Neutrophil (primary cell): ENCODE measurements around the gene KRT7.

ENCODE experiments used
- H3K27ac ChIP-seq: fragments of 200-600 bp; sonication (generic); 2 replicates; pipeline ENCODE4 v1.5.1; 2016; ENCODE audit warnings: mild to moderate bottlenecking, moderate library complexity
- H3K27me3 ChIP-seq: fragments of 200-600 bp; sonication (generic); 2 replicates; pipeline ENCODE4 v1.6.0; 2016; ENCODE audit warnings: mild to moderate bottlenecking
- H3K36me3 ChIP-seq: fragments of 200-600 bp; sonication (generic); 2 replicates; pipeline ENCODE4 v1.5.1; 2017
- H3K4me1 ChIP-seq, 2 experiments: fragments of 200-600 bp in 1 of 2; sonication (generic) in 1 of 2; 1 replicate in 1 of 2; 2 replicates in 1 of 2; pipeline versions ENCODE4 v1.5.1 to v1.6.1; 2013 to 2016; ENCODE audit warnings: low read depth in 1 of 2, low read length in 1 of 2, mild to moderate bottlenecking in 1 of 2, moderate library complexity in 1 of 2; ENCODE audit not compliant: control insufficient read depth in 1 of 2, insufficient read depth in 1 of 2
- H3K4me3 ChIP-seq, 2 experiments: fragments of 200-600 bp in 1 of 2; sonication (generic) in 1 of 2; 1 replicate in 1 of 2; 2 replicates in 1 of 2; pipeline ENCODE4 v1.5.1; 2013 to 2016; ENCODE audit warnings: low read depth in 1 of 2, low read length in 1 of 2, mild to moderate bottlenecking in 1 of 2, moderate library complexity in 1 of 2
- H3K9me3 ChIP-seq: fragments of 200-600 bp; sonication (generic); 2 replicates; pipeline ENCODE4 v1.5.1; 2016
- TF ChIP-seq, protein P1 (sequence below): fragments of 200-600 bp; sonication (generic); IDR thresholded peaks from 2 replicates; pipeline ENCODE4 v1.5.1; 2016; ENCODE audit warnings: antibody characterized with exemption

KRT7 gene

DNA sequence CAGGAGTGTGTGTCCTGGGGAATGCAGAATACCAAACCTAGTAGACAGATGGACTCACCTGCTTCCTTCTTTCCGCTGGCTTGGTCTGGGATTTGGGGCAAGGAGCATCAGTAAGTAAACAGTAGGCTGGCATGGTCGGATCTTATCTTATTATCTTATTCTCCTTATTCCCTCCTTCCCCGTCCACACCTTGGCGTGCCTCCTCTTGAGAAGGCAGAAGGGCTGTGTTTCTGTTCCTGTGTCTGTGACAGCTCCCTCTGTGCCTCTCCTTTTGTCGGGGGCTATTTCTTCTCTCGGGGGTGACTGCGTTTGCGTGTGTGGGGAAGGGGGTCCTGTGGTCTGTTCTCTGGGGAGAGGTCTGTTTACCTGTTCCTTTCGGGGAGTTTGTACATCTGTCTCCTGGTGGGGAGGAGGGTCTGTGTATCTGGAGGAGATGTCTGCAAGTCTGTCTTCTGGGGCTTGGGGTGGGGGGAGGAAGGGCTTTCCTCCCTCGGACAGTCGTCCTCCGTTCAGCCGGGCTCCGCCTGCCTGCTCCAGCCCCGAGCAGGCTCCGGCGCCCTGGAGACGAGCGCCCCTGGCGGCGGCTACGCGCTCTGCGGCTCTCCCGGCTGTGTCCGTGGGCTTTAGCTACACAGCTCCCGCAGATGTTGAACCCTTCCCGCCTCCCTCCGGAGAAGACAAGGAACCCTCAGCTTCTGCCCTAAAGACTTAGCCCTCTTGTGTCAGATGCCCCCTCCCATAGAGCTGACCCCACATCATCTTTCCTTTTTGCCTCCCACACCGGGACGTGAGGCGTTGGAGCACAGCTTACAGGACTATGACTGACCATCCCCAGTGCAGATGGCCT lies 45.8 kb downstream of the KRT7 start:
- TF ChIP-seq, protein P1, sequence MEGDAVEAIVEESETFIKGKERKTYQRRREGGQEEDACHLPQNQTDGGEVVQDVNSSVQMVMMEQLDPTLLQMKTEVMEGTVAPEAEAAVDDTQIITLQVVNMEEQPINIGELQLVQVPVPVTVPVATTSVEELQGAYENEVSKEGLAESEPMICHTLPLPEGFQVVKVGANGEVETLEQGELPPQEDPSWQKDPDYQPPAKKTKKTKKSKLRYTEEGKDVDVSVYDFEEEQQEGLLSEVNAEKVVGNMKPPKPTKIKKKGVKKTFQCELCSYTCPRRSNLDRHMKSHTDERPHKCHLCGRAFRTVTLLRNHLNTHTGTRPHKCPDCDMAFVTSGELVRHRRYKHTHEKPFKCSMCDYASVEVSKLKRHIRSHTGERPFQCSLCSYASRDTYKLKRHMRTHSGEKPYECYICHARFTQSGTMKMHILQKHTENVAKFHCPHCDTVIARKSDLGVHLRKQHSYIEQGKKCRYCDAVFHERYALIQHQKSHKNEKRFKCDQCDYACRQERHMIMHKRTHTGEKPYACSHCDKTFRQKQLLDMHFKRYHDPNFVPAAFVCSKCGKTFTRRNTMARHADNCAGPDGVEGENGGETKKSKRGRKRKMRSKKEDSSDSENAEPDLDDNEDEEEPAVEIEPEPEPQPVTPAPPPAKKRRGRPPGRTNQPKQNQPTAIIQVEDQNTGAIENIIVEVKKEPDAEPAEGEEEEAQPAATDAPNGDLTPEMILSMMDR, result peak; percentile 70
- Histone ChIP-seq H3K4me1 (no peaks in the 10 kb centered on the region), H3K9me3 (no peaks in the 10 kb centered on the region), H3K27ac (no peak overlapping the region), H3K36me3 (no peaks in the 10 kb centered on the region), H3K27me3 (peaks cover 65% of the 10 kb centered on the region), H3K4me3 (no peak overlapping the region)

DNA sequence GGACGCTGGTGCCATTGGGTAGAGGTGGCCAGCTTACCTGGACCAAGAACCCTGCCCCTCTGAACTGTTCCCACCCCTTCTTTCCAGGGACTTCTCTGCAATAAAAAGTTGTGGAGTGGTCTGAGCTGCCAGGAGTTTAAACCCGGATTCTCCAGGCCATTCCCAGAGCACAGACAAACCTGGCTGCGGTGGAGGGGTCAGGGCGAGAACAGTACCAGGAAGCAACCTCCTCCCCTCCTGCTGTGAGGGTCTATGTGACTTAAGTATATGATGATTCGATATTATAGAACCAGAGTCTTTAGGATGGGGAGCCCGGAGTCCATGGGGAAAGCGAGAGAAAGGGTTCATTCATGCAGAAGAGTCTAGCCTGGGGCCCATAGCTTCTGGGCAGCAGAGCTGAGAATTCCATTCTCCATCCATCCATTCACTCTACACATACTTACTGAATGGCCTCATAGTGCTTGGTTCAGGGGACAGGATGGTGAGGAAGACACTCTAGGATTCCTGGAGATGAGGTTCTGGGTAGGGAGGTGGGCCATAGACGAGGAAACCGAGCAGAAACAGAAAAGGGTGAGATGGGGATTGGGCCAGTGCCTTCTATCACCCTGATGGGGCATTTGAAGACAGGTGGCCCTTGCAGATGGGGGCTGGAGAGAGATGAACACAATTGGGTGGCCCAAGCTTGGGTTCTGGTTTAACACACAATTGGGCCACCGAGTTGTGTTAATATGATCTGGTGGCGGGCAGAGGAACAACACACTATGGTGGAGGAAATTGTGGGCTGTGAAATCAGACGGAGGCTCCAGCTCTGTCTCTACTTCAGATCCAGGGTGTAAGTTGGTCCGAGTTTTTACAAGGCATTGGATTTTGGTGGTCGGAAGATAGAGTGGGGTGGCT lies 46.6 kb downstream of the KRT7 start:
- peaks cover 57% of the 10 kb centered on the region for H3K27me3 ChIP-seq
- H3K9me3 ChIP-seq, result no peaks in the 10 kb centered on the region
- H3K4me3 ChIP-seq, result no peak overlapping the region
- no peaks in the 10 kb centered on the region for H3K36me3 ChIP-seq
- no peak overlapping the region for H3K27ac ChIP-seq
- TF ChIP-seq, protein P1, result no peak
- no peaks in the 10 kb centered on the region for H3K4me1 ChIP-seq

DNA sequence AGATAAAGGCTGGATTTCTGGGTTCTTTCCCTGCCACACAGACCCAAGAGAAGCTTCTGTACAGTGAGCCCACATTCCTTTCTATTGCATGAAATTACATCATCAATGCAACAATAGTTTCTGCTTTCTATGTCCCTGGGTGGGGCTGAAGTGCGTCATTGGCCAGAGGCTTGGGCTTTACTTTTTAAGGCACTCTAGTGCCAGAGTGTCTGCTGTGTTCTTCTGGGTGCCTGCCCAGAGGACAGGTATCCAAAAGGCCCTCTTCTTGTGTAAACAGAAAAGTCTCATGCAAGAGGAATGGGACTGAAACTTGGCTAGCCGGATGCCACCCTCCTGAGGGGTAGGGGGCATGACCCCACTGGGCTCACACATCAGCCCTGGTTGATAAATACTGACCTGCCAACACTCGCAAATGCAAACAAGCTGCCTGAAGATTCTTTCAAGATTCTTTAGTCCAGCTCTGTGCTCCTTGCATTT lies 47.3 kb downstream of the KRT7 start:
- TF ChIP-seq, protein P1, result no peak
- H3K4me3 ChIP-seq, result no peak overlapping the region
- H3K27ac ChIP-seq, result no peak overlapping the region
- no peaks in the 10 kb centered on the region for H3K9me3 ChIP-seq
- no peaks in the 10 kb centered on the region for H3K4me1 ChIP-seq
- no peaks in the 10 kb centered on the region for H3K36me3 ChIP-seq
- peaks cover 50% of the 10 kb centered on the region for H3K27me3 ChIP-seq

DNA sequence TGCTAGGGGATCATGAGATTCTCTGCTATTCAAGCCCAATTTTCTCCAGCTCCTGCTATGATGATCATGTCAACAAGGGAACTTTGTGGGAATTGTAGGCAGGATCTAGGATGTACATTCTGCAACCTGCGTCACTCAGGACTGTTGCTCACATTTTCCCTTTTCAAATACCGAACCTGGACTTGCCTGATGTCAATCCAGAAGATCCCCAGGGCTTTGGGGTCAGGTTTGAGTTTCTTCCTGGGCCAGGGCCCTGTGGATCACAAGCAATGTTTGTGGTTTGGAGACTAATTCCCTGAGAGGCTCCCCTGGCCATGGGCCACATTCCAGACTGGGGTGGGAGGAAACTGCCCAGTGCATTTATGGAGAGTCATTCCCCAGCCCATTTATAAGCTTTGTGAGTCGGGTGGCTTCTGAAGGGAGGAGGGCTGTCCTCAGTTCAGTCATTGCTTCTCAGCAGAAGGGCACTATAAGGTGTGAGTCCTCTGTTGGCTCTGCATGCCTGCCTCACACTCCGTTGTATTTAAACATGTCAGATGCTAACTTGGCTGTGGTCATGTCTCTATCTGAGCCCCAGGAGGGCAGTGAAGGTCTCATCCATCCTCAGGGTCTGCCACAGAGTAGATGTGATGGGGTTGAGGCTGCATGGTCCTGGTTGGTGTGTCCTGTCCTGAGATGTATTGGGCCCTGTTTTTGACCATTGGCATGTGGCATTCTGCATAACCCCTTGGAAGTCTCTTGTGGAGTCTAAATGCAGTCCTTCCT lies 47.9 kb downstream of the KRT7 start:
- Histone ChIP-seq H3K4me1 (no peaks in the 10 kb centered on the region), H3K27me3 (peaks cover 43% of the 10 kb centered on the region), H3K36me3 (no peaks in the 10 kb centered on the region), H3K27ac (no peak overlapping the region), H3K4me3 (no peak overlapping the region), H3K9me3 (no peaks in the 10 kb centered on the region)
- TF ChIP-seq, protein P1, result no peak

DNA sequence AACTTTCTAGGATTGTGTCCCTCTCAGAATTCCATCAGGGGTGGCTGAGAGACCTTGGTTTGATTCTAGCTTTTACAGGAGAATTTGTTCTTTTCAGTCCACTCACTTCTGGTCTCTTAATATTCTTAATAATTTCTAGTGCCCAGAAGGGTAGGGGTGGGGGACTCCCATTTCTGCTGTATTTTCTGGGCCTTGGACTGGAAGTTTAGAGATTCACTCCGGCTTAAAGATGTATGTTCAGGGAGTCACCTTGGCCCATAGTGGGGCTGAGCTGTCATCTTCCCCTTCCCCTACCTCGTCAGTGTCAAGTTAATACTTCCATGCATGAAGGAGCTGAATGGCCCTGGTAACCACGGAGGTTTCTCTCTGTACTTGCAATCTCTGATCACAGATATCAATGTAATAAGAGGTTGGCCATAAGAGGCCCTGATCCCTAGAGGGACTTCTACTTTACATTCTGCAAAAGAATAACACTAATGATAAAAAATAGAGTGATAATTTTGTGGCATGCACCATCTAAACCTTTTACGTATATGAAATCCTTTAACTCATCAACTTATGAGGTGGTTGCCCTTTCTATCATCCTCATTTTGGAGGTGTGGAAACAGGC lies 51.6 kb downstream of the KRT7 start:
- no peaks in the 10 kb centered on the region for H3K9me3 ChIP-seq
- TF ChIP-seq, protein P1, result no peak
- H3K36me3 ChIP-seq, result no peaks in the 10 kb centered on the region
- no peak overlapping the region for H3K27ac ChIP-seq
- H3K27me3 ChIP-seq, result peaks cover 16% of the 10 kb centered on the region
- H3K4me1 ChIP-seq, result no peaks in the 10 kb centered on the region
- no peak overlapping the region for H3K4me3 ChIP-seq
